Bronchial epithelial cell (primary cell): Measurements from ENCODE around the gene ACTN1. TPM values are rescaled to one million over a fixed set of nuclear protein-coding genes. Genes with fewer than 3 reads are reported as not detected.

Source experiments
- DNase-seq: peaks from one replicate; pipeline ENCODE4 v3.0.0-alpha.2; 2010; ENCODE audit warnings: low read depth
- FAIRE-seq: peaks from 2 replicates; lab custom pipeline; 2011; peaks lifted over from hg19 to GRCh38; lab: Jason Lieb, UNC
- H3K27me3 ChIP-seq: 2 replicates; pipeline ENCODE4 v1.5.1; 2011; ENCODE audit warnings: low read length; ENCODE audit not compliant: control insufficient read depth, insufficient read depth
- H3K36me3 ChIP-seq: 2 replicates; pipeline ENCODE4 v1.5.1; 2011; ENCODE audit warnings: low read length; ENCODE audit not compliant: control insufficient read depth, insufficient read depth
- H3K4me3 ChIP-seq: 2 replicates; pipeline ENCODE4 v1.5.1; 2011; ENCODE audit warnings: mild to moderate bottlenecking, low read depth, low read length, control low read depth
- CTCF ChIP-seq: IDR thresholded peaks from 2 replicates; pipeline ENCODE4 v1.5.1; 2011; ENCODE audit warnings: mild to moderate bottlenecking, moderate library complexity, low read length, control low read depth, inconsistent platforms; ENCODE audit not compliant: insufficient read depth, severe bottlenecking
- total RNA-seq: library from RNA; depleted of rRNA; stranded (reverse); fragments of >200 nt; gene quantifications from 2 replicates; pipeline ENCODE4 v1.2.1, GENCODE V29; 2014

ACTN1 gene
- total RNA-seq, 1 donor from 2014 or later, result 165 TPM

DNA sequence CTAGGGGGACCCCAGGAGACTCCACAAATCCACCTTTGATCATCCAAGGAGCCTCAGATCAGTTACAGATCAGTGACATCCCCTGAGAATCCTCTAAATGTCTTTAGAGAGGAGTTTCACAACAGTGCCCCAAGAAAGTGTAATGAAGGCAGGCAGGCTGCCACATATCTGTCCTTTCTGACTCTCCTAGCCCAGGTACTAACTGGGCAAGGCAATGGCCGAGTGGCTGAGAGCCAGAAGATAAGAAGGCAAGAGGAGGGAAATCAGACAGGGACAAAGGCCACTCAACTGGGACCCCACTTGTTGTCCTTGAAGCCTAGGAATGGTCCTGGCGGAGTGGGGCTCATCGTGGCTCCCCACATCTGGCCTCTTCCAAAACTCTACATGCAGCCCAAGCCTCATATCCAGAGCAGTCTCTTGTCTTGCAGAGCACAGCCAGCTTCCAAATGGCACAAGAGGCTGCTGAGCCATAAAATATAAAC, 11.6 kb downstream of the ACTN1 start:
- no peak for DNase-seq
- no peak for TF ChIP-seq CTCF
- H3K27me3 ChIP-seq, result no peaks in the 10 kb centered on the region
- no peak for FAIRE-seq
- peaks cover 15% of the 10 kb centered on the region for H3K36me3 ChIP-seq
- no peak overlapping the region for H3K4me3 ChIP-seq

- DNase-seq (no peak), FAIRE-seq (no peak)
- no peak for TF ChIP-seq CTCF
- no peaks in the 10 kb centered on the region for H3K27me3 ChIP-seq
- no peak overlapping the region for H3K4me3 ChIP-seq
- H3K36me3 ChIP-seq, result peaks cover 14% of the 10 kb centered on the region
Measured at GRCh38 chr14:68966872-68967301, 12.2 kb downstream of the ACTN1 start.

- FAIRE-seq (peak; percentile 86), DNase-seq (no peak)
- H3K4me3 ChIP-seq, result no peak overlapping the region
- H3K27me3 ChIP-seq, result no peaks in the 10 kb centered on the region
- H3K36me3 ChIP-seq, result peaks cover 14% of the 10 kb centered on the region
- no peak for TF ChIP-seq CTCF
Measured at GRCh38 chr14:68965261-68965761, 13.8 kb downstream of the ACTN1 start.

DNA sequence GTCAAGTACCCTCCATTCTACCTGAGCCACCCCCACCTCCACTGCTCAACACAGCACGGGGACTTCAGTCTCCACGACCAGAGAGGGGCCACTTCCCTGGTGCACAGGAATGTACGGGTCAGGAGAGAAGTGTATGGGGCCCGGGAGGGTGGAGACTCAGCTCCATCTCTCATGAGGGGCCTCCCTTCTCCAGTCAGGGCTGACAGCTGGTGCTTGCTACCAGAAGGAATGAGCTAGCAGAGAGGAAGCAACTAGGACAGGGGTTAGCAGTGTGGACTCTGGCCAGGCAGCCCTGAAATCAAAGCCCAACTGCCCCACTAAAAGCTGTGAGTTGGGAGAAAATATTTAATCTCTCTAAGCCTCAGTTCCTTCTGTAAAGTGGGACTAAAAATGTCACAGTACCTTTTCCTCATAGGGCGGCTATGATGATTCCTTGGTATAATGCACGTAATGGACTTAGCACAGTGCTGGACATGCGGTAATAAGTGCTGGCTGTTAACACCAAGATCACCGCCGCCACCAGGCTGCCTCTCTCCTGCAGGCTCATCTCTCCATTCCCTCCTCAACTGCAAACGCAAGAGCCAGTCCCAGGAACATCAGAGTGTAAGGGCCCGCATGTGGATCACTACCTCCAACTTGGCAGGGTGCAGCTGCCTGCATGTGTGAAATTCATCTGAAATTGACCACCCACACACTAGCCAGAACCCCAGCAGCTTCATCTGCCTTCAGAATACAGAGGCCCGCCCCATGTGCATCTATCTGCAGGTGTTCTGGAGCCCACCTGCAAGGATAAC, 14.6 kb downstream of the ACTN1 start:
- H3K36me3 ChIP-seq, result peaks cover 14% of the 10 kb centered on the region

GRCh38 chr14:68962681-68963080, 16.4 kb downstream of the ACTN1 start:
- Histone ChIP-seq H3K4me3 (no peak overlapping the region), H3K36me3 (peaks cover 12% of the 10 kb centered on the region), H3K27me3 (no peaks in the 10 kb centered on the region)
- FAIRE-seq (peak; percentile 55), DNase-seq (no peak)
- no peak for TF ChIP-seq CTCF

More for the DNA sequence above, 14.6 kb downstream of the ACTN1 start:
- Histone ChIP-seq H3K27me3 (no peaks in the 10 kb centered on the region), H3K4me3 (no peak overlapping the region)
- DNase-seq, result no peak
- FAIRE-seq, result no peak
- TF ChIP-seq CTCF, result no peak
